Measurements from ENCODE around the gene LGALSL.
A peak's percentile ranks its signal among the peaks of the same experiment; 100 is the strongest.

Gene LGALSL

GRCh38 chr2:64462940-64463700 is 9.2 kb downstream of the LGALSL start:
- H3K27me3 Mint-ChIP-seq (ENCODE audit: low read depth) = no peaks in the 10 kb centered on the region
- no peak for TF ChIP-seq CTCF (IDR thresholded peaks at IDR 0.05; ENCODE audit: unreplicated experiment in 3 of 3)
- no peak overlapping the region for H3K4me3 Mint-ChIP-seq
- H3K27ac Mint-ChIP-seq = peak overlapping the region in 1 of 3 experiments; percentile 64
- H3K36me3 Mint-ChIP-seq (ENCODE audit: low read depth) = peaks cover 6% of the 10 kb centered on the region
- no peaks in the 10 kb centered on the region for H3K4me1 Mint-ChIP-seq
- H3K9me3 Mint-ChIP-seq = no peaks in the 10 kb centered on the region

- H3K4me3 Mint-ChIP-seq = no peak overlapping the region
- H3K36me3 Mint-ChIP-seq (ENCODE audit: low read depth) = peaks cover 3% of the 10 kb centered on the region
- TF ChIP-seq CTCF (IDR thresholded peaks at IDR 0.05; ENCODE audit: unreplicated experiment in 3 of 3) = no peak
- no peak overlapping the region for H3K27ac Mint-ChIP-seq
- H3K4me1 Mint-ChIP-seq = no peaks in the 10 kb centered on the region
- H3K27me3 Mint-ChIP-seq (ENCODE audit: low read depth) = no peaks in the 10 kb centered on the region
- H3K9me3 Mint-ChIP-seq = no peaks in the 10 kb centered on the region
Measured at GRCh38 chr2:64463781-64464180, 9.8 kb downstream of the LGALSL start.

- H3K9me3 Mint-ChIP-seq = no peaks in the 10 kb centered on the region
- no peaks in the 10 kb centered on the region for H3K4me1 Mint-ChIP-seq
- TF ChIP-seq CTCF (IDR thresholded peaks at IDR 0.05; ENCODE audit: unreplicated experiment in 3 of 3) = no peak
- H3K36me3 Mint-ChIP-seq (ENCODE audit: low read depth) = peaks cover 2% of the 10 kb centered on the region
- H3K4me3 Mint-ChIP-seq = no peak overlapping the region
- no peak overlapping the region for H3K27ac Mint-ChIP-seq
- H3K27me3 Mint-ChIP-seq (ENCODE audit: low read depth) = no peaks in the 10 kb centered on the region
Measured at GRCh38 chr2:64466478-64467085, 12.6 kb downstream of the LGALSL start.

- no peak for TF ChIP-seq CTCF (IDR thresholded peaks at IDR 0.05; ENCODE audit: unreplicated experiment in 3 of 3)
- H3K4me3 Mint-ChIP-seq = no peak overlapping the region
Measured at GRCh38 chr2:64467096-64467843, 13.3 kb downstream of the LGALSL start.

GRCh38 chr2:64469261-64469660 is 15.3 kb downstream of the LGALSL start:
- Mint-ChIP-seq H3K36me3 (ENCODE audit: low read depth) (no peaks in the 10 kb centered on the region), H3K9me3 (no peaks in the 10 kb centered on the region), H3K27me3 (ENCODE audit: low read depth) (peaks cover 3% of the 10 kb centered on the region), H3K4me1 (no peaks in the 10 kb centered on the region), H3K27ac (no peak overlapping the region), H3K4me3 (no peak overlapping the region)
- no peak for TF ChIP-seq CTCF (IDR thresholded peaks at IDR 0.05; ENCODE audit: unreplicated experiment in 3 of 3)

More at GRCh38 chr2:64467096-64467843, 13.3 kb downstream of the LGALSL start:
- no peak overlapping the region for H3K27ac Mint-ChIP-seq
- H3K9me3 Mint-ChIP-seq = no peaks in the 10 kb centered on the region
- no peaks in the 10 kb centered on the region for H3K36me3 Mint-ChIP-seq (ENCODE audit: low read depth)
- H3K27me3 Mint-ChIP-seq (ENCODE audit: low read depth) = no peaks in the 10 kb centered on the region
- no peaks in the 10 kb centered on the region for H3K4me1 Mint-ChIP-seq

Data from nephron (organoid).